Stimulated activated CD8-positive, alpha-beta memory T cell treated with anti-CD3 and anti-CD28 coated beads, Interleukin-4, amount 100 ng/mL, for 24 hours (primary cell): ENCODE results near the gene NPW.
A peak's percentile ranks its signal among the peaks of the same experiment; 100 is the strongest.
"Not testable (repeated sequence)": the region's sequence is repeated elsewhere in the genome, so short reads cannot be mapped to it uniquely, and the experiment has no call there.

Experiments
- DNase-seq: peaks from one replicate; pipeline ENCODE4 v3.0.0-alpha.2; 2020; ENCODE audit warnings: low read depth

Gene NPW

DNA sequence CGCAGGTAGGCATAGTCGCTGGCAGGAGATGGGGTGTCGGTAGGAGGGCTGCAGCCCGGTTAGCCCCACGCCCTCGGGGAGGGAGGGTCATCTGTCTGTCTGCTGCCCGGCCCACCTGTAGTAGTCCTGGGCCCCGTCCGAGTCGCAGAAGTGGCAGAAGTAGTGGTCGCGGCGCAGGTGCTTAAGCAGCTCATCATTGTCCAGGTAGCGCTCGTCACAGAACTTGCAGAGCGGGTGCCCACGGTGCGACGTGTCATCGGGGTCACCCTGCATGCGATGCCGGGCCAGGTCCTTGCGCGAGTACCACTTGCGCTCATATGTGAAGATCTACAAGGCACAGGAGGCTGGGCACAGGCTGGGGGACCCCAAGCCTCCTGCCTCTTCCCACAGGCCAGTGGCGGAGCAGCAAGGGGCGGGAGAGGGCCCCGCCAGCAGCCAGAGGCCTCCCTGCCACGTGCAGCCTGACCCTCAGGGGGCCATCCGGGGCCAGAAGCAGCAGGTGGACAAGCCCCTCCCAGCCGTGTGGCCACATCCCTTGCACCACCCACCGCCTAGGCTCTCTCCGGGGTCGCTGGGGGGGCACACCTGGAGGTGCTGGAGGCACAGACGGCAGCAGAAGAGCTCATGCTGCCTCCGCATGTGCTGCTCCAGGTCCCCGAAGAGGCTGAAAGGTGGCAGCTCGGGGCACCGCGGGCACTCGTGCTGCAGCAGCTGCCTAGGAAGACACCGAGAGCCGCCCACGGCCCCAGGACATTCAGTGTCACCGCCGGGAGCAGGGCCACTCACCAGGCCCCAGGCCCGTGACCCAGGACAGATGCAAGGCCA lies 17.0 kb upstream of the NPW start:
- DNase-seq, result no peak

DNA sequence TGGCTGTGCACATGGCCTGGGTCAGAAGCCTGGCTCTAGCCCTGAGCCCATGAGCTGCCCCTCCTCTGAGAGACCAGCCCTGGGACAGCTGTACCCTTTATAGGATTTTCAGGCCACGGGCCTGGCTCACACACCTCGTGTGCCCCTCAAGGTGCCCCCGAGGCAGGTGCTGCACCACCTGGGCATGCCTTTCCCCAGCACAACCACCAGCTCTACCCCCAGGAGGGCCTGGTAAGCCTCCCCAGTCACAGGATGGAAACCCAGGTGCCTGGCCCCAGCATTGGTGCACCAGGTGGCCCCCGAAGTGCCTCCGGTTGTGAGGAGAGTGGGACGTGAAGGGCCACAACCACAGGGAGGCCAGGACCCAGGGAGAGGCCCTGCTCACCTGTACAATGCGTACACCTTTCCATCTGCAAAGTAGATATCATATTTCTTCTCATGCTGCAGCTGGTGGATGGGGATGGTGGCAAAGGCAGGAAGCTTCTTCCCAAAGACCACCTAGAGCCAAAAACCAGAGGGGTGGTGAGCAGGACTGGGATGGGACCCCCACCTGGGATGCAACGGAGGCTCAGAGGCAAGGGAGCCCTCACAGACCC lies 16.3 kb upstream of the NPW start:
- no peak for DNase-seq

DNA sequence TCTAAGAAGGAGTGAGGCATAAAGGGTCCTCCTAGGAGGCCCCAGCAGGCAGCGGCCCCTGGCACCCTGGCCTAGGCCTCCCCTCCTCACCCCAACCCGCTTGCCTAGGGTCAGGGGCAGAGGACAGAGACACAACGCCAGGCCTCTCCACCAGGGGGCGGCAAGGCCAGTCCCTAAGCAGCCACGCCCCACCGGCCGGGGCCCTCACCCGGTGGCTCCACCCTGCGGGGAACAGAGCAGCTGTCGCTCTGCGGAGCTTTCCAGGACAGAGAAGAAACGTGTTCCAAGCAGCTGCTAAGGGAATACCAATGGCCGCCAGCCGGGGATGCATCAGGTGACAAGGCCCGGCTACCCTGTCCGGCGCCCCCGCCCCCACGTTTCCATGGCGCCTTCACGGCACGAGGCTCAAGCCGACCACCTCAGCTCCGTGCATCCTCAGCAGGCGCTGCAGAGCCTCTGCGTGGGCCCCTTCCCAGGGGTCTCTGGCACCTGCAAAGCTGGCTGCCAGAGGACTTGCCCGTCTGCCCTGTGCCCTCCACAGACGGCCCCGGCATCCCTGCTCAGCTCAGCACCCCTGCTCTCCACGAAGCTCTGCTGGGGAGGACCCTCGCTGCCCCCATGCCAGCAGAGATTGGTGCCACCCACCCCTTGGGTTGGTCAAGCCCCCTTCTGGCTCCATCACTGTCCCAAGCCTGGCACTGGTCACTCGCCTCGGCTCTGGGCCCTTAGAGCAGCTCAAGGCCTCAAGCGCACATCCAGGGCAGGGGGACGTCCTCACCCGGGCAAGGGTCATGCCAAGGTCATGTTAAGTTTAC lies 15.6 kb upstream of the NPW start:
- DNase-seq, result peak; percentile 84

DNA sequence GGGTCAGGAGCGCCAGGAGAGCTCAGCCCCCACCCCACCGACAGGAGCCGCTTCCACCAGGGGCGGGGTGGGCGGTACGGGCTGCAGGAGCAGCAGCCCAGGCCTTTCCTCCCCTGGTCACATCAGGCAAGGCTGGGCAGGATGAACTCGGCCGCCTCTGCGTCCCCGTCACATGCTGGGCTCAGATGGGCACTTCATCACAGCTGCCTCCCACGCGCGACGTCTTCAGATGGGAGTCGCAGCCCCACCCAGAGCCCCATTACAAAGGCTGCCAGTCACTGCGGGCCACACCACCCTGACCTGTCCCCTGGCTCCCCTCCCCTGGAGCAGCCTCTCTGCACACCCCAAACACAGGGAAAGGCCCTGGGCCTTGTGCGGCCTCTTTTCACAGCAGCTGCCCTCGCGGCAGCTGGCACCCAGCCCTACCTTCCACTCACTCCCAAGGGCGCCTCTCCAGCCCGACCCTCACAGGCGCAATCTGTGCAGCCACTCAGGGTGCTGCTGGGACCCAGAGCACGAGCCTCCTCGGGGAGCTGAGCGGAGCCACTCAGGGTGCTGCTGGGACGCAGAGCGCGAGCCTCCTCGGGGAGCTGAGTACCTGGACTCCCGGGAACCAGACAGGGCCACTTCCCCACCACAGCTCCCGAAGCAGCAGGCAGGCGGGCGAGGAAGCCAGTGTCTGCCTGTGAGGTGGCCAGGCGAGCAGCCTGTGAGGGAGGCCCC lies 14.6 kb upstream of the NPW start:
- DNase-seq, result no peak

DNA sequence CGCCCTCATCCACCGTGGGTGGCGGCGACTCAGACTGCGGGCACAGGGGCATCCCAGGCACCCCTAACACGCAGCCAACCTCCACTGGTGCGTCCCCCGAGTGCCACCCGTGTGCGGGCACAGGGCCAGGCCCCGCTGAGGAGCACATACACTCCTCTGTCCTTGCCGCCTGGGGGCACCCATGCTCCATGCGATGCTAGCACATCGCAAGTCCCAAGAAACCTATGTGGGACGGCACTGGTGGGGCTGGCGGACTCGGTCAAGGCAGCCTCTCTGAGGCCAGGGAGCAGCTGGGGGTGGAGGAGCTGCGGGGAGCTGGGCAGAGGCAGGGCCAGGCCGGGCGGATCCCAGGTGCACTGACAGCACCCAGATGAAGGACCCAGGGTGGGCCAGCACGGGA lies 13.9 kb upstream of the NPW start:
- DNase-seq, result no peak

DNA sequence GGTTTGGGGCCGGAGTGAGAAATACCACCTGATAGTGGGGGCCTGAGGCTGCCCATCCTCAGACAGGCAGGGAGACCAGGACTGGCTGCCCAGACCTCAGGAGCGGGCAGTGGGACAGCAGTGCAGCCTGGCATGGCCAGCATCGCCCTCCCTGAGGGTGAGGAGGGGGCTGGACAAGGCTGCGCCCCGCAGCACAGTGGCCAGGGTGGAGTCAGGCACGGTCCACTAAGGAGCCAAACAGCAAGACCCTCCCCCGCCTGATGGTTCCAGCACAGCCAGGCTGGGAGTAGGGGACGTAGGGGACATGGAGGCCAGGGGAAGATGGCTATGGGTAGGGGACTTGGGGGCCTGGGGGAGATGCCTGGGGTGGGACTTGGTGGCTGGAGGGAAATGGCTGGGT lies 13.3 kb upstream of the NPW start:
- DNase-seq, result no peak

DNA sequence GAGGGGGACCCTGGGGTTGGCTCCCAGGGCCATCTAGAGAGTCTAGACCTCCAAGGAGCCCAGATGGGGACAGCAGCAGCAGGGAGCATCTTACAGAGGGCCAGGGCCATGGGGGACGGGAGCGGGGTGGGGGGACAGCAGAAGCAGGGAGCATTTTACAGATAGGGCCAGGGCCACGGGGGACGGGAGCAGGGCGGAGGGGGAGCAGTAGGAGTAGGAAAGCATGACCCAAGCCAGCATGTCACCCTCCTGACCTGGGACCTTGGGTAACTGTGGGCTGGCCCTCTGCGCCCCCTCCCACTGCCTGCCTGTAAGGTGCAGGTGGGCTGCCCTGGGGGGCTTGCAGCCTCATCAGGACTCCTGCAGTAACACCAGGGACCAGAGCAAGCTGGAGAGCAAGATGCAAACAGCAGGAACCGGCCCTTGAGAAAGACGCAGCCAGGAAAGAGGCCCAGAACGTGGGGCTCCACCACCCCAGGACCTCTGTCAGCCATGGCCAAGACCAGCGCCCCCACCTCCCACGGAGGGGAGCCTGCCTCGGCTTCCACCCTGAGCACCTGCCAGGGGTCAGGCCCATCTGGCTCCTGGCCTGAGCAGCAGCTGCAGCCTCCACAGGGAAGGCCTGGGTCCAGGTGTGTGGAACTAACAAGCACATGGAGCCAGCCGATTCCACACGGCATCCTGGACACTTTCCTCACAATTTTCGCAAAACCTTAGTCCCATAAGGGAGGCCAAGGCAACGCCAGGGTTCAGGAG lies 12.3 kb upstream of the NPW start:
- DNase-seq, result no peak

DNA sequence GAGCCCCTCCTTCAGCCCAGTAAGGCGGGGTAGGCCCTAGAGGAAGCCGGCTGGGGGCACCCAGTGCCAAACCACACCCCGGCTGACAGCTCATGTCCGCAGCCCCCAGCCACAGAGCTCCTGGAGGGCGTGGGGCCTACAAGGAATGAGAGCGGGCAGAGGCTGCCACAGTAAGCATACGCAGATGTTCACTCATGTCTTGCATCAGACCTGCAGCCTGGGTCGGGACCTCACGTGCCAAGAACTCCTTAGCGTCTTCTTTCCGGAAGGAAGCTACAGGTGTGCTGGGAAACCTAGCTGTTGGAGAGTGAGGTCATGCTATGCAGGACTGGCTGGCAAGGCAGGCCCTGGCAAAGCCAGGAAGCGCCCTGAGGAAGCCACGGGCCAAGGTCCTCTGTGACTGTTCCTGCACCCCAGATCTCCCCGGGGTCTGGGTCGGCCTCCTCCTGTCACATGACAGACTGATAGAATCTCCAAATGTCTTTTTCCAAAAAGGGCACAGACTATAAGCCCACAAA lies 11.5 kb upstream of the NPW start:
- no peak for DNase-seq

DNA sequence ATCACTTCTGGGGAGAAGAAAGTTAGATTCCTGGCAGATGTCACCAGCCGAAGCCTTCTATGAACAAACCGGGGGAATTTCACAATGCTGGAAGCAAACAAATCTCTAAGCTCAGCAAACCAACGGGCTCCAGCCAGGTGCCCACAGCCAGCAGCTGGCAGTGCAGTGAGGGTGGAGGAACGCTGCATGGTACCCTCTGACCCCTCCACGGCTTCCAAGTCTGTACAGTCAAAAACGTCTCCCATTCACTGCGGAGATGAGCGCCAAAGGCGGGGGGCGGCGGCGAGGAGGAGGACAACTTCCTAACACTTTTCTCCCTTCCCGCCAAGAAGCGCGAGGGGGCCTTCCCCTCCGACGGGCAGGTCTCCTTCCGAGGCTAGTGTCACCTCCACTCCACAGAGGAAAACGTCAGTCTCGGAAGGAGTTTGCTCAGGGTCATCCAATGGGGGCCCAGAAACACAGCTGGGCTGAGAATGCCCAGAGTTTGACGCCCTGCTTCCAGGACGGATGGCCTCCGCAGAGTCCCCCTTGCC lies 10.9 kb upstream of the NPW start:
- no peak for DNase-seq

DNA sequence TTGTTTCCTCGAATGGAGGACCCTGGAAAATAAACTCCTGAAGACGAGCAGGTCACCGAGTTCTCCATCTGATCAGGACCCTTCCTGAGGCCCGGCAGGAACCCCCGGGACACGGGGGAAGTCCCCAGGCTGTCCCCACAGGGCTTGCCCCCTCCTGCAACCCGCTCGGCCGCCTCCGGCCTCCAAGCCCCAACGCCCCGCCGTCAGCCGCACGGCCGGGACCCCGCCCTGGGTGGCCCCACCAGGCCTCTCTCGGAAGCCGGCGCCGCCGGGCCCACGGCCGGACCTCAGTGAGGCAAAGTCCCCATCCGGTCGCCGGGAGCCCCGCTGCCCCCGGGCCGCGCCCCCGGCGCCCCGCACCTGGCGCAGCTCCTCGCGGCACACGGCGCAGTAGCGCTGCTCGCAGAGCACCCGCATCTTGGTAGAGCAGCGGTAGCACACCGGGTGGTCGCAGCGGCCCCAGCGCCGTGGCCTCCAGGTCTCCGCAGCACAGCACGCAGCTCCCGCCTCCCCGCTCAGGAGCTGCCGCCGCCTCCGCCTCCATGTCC lies 10.3 kb upstream of the NPW start:
- DNase-seq, result no peak

DNA sequence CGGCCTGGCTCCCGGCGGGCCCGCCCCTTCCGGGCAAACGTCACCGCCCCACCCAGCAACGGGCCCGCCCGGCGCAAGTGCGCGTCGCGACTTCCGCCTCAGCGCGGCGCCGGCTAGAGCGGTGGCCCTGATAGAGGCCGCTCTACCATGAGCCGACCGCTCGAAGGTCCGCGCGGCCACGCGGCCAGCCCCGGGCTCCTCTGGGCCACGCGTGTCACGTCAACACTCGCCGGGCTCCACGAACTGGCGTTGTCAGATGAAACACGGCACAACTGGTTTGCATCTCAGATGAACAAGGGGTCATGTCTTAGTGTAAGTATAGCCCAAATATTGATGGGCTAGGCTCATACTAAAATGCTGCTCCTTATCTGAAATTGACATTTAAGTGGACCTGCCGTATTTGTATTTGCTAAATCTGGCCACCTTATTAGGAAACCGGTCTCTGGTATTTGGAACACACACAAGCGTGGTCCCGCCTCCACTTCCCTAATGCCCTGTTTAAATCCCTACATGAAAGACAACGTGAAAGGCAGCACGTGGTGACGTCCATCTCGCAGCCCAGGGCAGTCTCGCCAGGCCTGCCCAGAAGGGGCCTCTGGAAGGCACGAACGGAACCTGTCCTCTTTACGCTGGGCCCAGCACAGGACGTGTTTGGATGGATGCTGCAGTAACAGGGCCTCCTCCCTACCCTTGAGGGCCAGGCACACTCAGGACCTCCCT lies 9.6 kb upstream of the NPW start, which contains the start of gene ZNF598:
TSS of gene ZNF598 (minus strand) at position 31 of the 720 bp plus-strand sequence.
- peak; percentile 71 for DNase-seq

DNA sequence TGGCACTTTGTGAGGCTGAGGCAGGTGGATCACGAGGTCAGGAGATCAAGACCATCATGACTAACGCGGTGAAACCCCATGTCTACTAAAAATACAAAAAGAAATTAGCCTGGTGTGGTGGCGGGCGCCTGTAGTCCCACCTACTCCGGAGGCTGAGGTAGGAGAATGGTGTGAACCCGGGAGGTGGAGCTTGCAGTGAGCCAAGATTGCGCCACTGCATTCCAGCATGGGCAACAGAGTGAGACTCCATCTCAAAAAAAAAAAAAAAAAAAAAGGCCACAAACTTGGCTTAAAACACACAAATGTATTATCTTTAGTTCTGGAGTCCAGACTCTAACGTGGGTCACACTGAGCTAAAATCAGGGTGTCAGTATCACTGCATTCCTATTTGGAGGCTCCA lies 7.9 kb upstream of the NPW start:
- DNase-seq, result not testable (repeated sequence)

DNA sequence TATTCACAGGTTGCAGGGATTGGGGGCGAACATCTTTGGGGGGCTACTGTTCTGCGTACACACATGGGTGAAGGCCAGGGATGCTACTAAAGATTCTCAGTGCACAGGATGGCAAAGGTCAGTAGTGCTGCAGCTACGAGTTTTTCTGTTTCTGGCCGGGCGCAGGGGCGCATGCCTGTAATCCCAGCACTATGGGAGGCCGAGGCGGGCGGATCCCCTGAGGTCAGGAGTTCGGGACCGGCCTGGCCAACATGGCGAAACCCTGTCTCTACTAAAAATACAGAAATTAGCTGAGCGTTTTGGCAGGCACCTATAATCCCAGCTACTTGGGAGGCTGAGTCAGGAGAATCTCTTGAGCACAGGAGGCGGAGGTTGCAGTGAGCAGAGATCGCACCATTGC lies 6.1 kb upstream of the NPW start:
- no peak for DNase-seq

DNA sequence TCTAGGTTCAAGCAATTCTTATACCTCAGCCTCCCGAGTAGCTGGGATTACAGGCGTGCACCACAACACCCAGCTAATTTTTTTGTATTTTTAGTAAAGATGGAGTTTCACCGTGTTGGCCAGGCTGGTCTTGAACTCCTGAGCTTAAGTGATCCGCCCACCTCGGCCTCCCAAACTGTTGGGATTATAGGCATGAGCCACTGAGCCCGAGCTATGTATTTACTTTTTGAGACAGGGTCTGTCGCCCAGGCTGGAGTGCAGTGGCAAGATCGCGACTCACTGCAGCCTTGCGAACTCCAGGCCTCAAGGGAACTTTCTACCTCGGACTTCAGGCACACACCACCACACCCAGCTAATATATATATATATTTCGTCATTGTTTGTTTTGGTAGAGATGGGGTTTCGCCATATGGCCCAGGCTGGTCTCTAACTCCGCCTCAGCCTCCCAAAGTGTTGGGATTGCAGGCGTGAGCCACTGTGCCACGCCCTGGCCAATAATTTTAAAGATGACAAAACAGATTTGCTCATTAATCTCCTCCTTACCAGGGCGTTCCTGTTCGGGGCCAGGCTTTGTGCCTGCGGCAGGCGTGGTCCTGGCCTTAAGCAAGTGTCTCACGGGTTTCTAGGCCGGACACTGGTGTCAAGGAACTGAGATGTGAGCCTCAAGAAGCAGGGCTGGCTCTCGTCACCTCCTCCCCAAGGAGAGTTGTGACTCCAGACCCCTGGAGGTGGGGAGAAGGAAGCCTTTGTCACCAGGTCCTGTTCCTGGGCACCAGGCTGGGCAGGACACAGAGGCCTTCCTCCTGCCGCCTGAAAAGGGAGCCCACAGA lies 4.3 kb upstream of the NPW start:
- DNase-seq, result no peak

DNA sequence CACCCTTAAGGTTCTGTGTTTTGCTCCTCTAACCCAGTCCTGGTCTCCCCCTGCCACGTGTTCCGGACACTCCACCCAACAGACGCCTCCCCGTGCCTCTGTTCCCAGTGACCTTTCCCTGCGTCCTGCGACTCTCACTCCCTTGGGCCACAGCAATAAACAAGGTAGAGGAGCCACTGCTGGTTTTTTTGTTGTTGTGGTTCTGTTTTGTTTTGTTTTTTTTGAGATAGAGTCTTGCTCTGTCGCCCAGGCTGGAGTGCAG lies 3.7 kb upstream of the NPW start:
- DNase-seq, result no peak

DNA sequence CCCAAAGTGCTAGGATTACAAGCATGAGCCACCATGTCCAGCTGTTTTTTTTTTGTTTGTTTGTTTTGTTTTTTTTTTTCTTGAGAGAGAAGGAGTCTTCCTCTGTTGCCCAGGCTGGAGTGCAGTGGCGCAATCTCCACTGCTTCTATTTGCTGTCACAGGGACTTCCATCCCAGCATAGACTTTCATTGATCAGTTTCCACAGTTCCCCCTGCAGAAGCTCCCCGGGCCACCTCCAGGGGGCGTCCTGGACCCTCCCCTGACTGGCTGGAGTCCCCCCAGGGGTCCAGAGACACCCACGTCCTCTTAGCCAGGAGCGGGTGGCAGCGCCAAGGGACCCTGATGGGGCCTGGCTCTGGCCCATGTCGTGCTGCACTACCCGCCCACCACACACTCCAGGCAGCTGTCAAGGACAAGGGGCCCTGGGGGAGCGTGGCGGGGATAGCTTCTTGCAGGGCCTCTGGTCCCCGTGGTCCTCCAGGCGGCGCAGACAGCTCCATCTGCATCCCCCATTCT lies 3.1 kb upstream of the NPW start:
- no peak for DNase-seq

DNA sequence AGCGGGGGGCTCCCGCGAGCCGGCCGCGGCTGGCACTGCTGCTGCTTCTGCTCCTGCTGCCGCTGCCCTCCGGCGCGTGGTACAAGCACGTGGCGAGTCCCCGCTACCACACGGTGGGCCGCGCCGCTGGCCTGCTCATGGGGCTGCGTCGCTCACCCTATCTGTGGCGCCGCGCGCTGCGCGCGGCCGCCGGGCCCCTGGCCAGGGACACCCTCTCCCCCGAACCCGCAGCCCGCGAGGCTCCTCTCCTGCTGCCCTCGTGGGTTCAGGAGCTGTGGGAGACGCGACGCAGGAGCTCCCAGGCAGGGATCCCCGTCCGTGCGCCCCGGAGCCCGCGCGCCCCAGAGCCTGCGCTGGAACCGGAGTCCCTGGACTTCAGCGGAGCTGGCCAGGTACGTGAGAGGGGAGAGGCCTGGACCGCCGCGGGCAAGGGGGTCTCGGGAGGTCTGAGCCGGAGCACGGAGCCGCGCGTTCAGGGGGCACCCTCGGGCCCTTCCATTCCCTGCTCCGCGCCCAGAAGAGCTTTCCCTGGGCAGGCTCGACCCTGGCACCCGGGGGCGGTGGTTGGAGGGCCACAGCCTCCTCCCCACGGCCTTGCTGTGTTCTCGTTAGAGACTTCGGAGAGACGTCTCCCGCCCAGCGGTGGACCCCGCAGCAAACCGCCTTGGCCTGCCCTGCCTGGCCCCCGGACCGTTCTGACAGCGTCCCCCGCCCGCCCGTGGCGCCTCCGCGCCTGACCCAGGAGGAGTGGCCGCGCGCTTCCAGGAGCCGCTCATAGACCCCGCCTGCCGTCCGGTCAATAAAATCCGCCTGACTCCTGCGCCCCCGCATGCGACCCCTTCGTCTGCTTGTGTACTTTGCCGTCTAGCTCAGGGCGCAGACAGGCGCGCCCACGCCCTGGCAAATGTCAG lies 591 bp downstream of the NPW start:
- DNase-seq, result no peak

DNA sequence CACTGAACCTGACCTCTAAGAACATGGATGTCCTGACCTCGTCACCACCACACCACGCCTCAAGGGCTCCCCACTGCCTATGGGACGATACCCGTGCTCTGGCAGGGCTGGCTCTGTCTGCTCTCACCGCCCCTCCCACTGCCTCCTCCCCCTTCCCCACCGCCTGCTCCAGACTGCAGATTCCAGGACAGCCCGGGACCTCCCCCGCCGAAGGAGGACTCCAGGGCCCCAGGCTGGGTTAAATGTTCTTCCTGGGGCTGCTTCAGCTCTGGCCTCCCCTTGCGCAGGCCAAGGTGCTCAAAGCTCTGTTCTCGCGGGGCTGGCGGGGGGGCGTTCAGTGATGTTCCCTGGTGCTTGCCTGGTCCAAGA lies 3.1 kb downstream of the NPW start:
- DNase-seq, result no peak
